ENCODE data around the gene TMC7. TPM values are rescaled to one million over a fixed set of nuclear protein-coding genes. Genes with fewer than 3 reads are reported as not detected.

Gene TMC7
- total and polyA plus RNA-seq, 2 experiments from 2014 or later: 5.7 to 6.5 TPM

- Histone ChIP-seq H3K4me3 (no peak overlapping the region), H3K9me3 (ENCODE audit: low read depth) (no peaks in the 10 kb centered on the region), H3K4me1 (ENCODE audit: insufficient read depth) (peaks cover 14% of the 10 kb centered on the region), H4K20me1 (ENCODE audit: insufficient read depth, poor library complexity, severe bottlenecking) (no peaks in the 10 kb centered on the region), H3K36me3 (replicated peaks; ENCODE audit: insufficient read depth, low read depth) (no peaks in the 10 kb centered on the region), H3K79me2 (no peaks in the 10 kb centered on the region), H3K4me2 (no peak overlapping the region), H3K27ac (no peak overlapping the region), H2AFZ (no peak overlapping the region), H3K9me2 (replicated peaks; ENCODE audit: insufficient read depth) (no peaks in the 10 kb centered on the region), H3K27me3 (no peaks in the 10 kb centered on the region)
- TF ChIP-seq EZH2 (IDR thresholded peaks at IDR 0.05; ENCODE audit: borderline replicate concordance) (no peak), EZH2phosphoT487 (IDR thresholded peaks at IDR 0.05; ENCODE audit: low read depth, severe bottlenecking, unreplicated experiment) (no peak), CTCF (IDR thresholded peaks at IDR 0.05; ENCODE audit: poor library complexity) (no peak)
- DNase-seq (ENCODE audit: low spot score): no peak
- 93% methylated on average over 5 of the region's 5 CpGs for WGBS (ENCODE audit: low lambda C conversion rate, missing lambda C conversion rate)
Observed at GRCh38 chr16:19088341-19088916, 104.7 kb downstream of the TMC7 start.

- Histone ChIP-seq H3K4me1 (ENCODE audit: insufficient read depth) (peaks cover 21% of the 10 kb centered on the region), H3K27ac (no peak overlapping the region), H3K4me3 (no peak overlapping the region), H4K20me1 (ENCODE audit: insufficient read depth, poor library complexity, severe bottlenecking) (no peaks in the 10 kb centered on the region), H3K27me3 (no peaks in the 10 kb centered on the region), H3K9me3 (ENCODE audit: low read depth) (no peaks in the 10 kb centered on the region), H3K4me2 (no peak overlapping the region), H3K36me3 (replicated peaks; ENCODE audit: insufficient read depth, low read depth) (no peaks in the 10 kb centered on the region), H3K9me2 (replicated peaks; ENCODE audit: insufficient read depth) (no peaks in the 10 kb centered on the region), H2AFZ (no peak overlapping the region), H3K79me2 (no peaks in the 10 kb centered on the region)
- DNase-seq (ENCODE audit: low spot score): no peak
- 85% methylated on average over 3 of the region's 3 CpGs for WGBS (ENCODE audit: low lambda C conversion rate, missing lambda C conversion rate)
- TF ChIP-seq EZH2 (IDR thresholded peaks at IDR 0.05; ENCODE audit: borderline replicate concordance): no peak
- TF ChIP-seq EZH2phosphoT487 (IDR thresholded peaks at IDR 0.05; ENCODE audit: low read depth, severe bottlenecking, unreplicated experiment): no peak
- TF ChIP-seq CTCF (IDR thresholded peaks at IDR 0.05; ENCODE audit: poor library complexity): no peak
Observed at GRCh38 chr16:19089410-19089955, 105.7 kb downstream of the TMC7 start.

GRCh38 chr16:19090916-19091315, 107.2 kb downstream of the TMC7 start:
- Histone ChIP-seq H3K4me2 (no peak overlapping the region), H3K27ac (no peak overlapping the region), H2AFZ (no peak overlapping the region), H3K36me3 (replicated peaks; ENCODE audit: insufficient read depth, low read depth) (no peaks in the 10 kb centered on the region), H3K4me1 (ENCODE audit: insufficient read depth) (peaks cover 15% of the 10 kb centered on the region), H3K9me2 (replicated peaks; ENCODE audit: insufficient read depth) (no peaks in the 10 kb centered on the region), H3K79me2 (no peaks in the 10 kb centered on the region), H3K27me3 (no peaks in the 10 kb centered on the region), H3K9me3 (ENCODE audit: low read depth) (no peaks in the 10 kb centered on the region), H3K4me3 (no peak overlapping the region), H4K20me1 (ENCODE audit: insufficient read depth, poor library complexity, severe bottlenecking) (no peaks in the 10 kb centered on the region)
- TF ChIP-seq CTCF (IDR thresholded peaks at IDR 0.05; ENCODE audit: poor library complexity) (no peak), EZH2 (IDR thresholded peaks at IDR 0.05; ENCODE audit: borderline replicate concordance) (no peak), EZH2phosphoT487 (IDR thresholded peaks at IDR 0.05; ENCODE audit: low read depth, severe bottlenecking, unreplicated experiment) (no peak)
- WGBS (ENCODE audit: low lambda C conversion rate, missing lambda C conversion rate): 96% methylated on average over 6 of the region's 6 CpGs
- no peak for DNase-seq (ENCODE audit: low spot score)

Measured in hepatocyte (in vitro differentiated cells).